Measurements from ENCODE around the gene NRCAM.
"Not testable (repeated sequence)": the region's sequence is repeated elsewhere in the genome, so short reads cannot be mapped to it uniquely, and the experiment has no call there.

The NRCAM gene

GRCh38 chr7:108402865-108403264 lies 53.4 kb downstream of the NRCAM start:
- DNase-seq (ENCODE audit: low read depth in 2 of 2), result no peak

GRCh38 chr7:108396080-108396479 lies 60.2 kb downstream of the NRCAM start:
- DNase-seq (ENCODE audit: low read depth in 2 of 2), result no peak

DNA sequence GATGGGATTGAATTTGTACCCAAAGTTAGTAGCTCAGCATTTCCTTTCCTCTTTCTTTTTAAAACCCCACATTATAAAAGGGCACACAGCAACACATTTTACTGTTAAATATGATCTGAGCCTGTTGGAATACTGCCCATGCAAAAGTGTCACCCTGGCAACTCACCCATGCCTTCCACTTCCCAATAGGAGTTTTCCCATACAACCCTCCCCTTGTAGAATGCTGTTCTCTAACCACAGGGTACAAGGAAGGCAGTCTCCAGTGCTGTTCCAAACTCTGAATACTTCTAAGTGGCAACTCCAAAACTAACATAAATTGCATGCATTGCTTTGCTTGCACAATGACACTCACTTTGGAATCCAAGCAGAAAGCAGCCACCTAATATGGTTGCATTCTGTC lies 60.8 kb downstream of the NRCAM start:
- DNase-seq (ENCODE audit: low read depth in 2 of 2), result no peak

- DNase-seq (ENCODE audit: low read depth in 2 of 2), result not testable (repeated sequence)
Measured at GRCh38 chr7:108393097-108393496, 63.1 kb downstream of the NRCAM start.

DNA sequence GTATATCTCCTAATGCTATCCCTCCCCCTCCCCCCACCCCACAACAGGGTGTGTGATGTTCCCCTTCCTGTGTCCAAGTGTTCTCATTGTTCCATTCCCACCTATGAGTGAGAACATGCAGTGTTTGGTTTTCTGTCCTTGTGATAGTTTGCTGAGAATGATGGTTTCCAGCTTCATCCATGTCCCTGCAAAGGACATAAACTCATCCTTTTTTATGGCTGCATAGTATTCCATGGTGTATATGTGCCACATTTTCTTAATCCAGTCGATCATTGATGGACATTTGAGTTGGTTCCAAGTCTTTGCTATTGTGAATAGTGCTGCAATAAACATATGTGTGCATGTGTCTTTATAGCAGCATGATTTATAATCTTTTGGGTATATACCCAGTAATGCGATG lies 68.5 kb downstream of the NRCAM start:
- not testable (repeated sequence) for DNase-seq (ENCODE audit: low read depth in 2 of 2)

GRCh38 chr7:108385834-108386422 lies 70.3 kb downstream of the NRCAM start:
- no peak for DNase-seq (ENCODE audit: low read depth in 2 of 2)

- DNase-seq (ENCODE audit: low read depth in 2 of 2), result no peak
Measured at GRCh38 chr7:108384716-108385483, 71.3 kb downstream of the NRCAM start.

GRCh38 chr7:108382932-108383331 lies 73.3 kb downstream of the NRCAM start:
- no peak for DNase-seq (ENCODE audit: low read depth in 2 of 2)

GRCh38 chr7:108380517-108380916 lies 75.7 kb downstream of the NRCAM start:
- no peak for DNase-seq (ENCODE audit: low read depth in 2 of 2)

- no peak for DNase-seq (ENCODE audit: low read depth in 2 of 2)
Measured at GRCh38 chr7:108376206-108376605, 80.0 kb downstream of the NRCAM start.

DNA sequence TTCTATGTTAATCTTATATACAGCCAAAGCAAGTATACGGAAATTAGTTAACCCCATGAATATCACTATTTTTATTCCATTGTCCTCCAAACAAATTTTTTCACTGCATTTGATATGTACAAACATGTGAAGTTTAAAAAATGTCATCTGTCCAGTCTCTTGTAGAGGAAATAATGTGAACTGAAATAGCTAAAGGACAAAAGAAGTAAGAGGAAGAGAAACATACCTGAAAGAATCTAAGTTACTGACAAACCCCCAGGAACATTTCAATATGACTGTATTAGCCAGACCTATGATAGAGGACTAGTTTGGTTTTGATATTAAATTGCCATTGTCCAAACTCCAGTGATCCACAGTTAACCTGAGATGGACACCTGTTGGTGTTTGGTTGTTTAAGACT lies 80.6 kb downstream of the NRCAM start:
- no peak for DNase-seq (ENCODE audit: low read depth in 2 of 2)

GRCh38 chr7:108374899-108375298 lies 81.3 kb downstream of the NRCAM start:
- DNase-seq (ENCODE audit: low read depth in 2 of 2), result no peak

DNA sequence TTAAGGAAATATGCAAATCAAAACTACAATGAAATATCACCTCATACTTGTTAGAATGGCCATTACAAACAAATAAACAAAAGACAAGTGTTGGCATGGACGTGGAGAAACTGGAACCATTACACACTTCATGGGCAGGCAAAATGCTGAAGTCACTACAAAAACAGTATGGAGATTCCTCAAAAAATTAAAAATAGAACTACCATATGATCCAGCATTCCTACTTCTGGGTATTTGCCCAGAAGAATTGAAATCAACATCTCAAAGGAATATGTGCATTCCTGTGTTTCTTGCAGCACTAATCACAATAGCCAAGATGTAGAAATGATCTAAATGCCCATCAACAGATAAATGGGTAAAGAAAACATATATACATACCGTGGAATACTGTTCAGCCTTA lies 83.6 kb downstream of the NRCAM start:
- no peak for DNase-seq (ENCODE audit: low read depth in 2 of 2)

DNA sequence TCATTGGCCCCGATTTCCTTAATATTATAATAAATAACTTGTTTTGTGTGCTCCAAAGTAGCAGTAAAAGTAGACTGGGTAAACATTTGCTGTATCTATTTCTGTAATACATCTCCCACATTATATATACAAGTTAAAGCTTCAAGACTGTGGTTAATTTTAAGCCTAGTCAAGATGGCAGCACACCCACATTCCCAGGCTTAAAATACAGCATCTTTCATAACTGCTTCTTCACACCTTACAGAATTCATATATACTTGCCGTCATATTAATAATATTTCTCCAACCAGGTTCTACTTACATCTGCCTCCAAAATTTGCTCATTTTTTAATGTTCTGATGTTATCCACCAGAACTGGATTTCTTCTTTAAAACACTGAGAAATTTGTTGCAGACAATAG lies 85.6 kb downstream of the NRCAM start:
- no peak for DNase-seq (ENCODE audit: low read depth in 2 of 2)

GRCh38 chr7:108368466-108368865 lies 87.8 kb downstream of the NRCAM start:
- no peak for DNase-seq (ENCODE audit: low read depth in 2 of 2)

DNA sequence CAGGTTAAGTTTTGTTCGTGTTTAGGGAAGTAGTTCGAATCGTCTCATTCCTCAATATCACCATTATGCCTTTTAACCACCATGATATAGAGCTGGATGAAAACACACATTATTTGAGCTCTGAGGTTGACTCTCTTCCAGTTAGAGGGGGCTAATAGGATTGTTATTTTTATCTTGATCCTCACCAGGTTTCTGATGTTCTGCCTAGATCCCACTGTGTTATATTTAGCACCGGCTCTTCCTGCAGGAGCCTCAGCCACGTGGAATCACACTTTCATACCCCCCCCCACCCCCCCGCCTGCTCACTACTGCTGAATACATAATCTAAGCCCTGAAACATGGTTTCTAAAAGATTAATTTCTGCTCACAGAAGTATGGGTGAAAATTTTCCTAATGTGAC lies 88.3 kb downstream of the NRCAM start:
- no peak for DNase-seq (ENCODE audit: low read depth in 2 of 2)

DNA sequence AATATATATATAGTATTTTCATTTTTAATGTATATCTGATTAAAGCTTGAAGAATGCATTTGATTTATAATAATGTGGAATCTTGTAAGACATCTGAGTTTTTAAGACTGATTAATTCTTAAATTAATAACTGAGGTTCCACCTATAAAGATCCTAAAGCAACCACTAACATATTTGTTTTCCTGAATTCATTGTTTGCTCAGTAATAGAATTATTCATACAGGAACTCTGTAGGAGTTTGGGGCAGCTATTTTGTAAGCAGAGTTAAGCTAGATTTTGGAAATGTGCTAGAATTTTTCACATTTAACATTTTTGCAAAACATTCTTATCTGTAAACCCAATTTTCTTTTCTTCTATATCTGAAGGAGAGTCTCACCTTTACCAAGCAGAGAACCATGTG lies 88.9 kb downstream of the NRCAM start:
- DNase-seq (ENCODE audit: low read depth in 2 of 2), result no peak

- DNase-seq (ENCODE audit: low read depth in 2 of 2), result no peak
Measured at GRCh38 chr7:108363659-108364058, 92.6 kb downstream of the NRCAM start.

DNA sequence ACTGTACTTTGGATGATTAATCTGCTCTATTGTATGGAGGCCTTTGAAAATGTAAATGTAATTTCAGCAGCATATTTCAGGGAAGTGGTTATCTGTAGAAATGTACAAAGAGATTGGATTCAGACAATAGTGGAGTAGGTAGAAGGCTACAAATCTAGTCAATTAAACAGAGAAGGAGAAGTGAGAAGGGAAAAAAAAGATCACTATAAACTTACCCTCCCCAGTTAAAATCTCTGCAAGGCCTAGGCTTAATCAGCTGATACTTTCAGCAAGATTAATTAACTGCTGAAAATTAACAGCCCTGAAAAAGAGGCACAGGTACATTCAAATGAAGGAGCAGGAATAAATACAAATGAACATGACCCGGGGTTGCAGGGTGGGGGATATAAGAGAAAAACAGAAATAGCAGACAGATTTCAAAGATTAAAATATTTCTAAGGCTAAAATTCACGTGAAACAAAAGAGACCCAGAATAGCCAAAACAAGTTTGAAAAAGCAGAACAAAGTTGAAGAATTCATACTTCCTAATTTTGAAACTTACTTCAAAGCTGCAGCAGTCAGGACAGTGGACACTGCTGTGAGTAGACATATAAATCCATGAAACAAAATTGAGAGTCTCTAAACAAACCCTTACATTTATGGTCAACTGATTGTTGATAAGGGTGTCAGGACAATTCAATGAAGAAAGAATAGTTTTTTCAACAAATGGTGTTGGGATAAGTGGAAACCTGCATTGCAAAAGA lies 96.0 kb downstream of the NRCAM start:
- no peak for DNase-seq (ENCODE audit: low read depth in 2 of 2)

DNA sequence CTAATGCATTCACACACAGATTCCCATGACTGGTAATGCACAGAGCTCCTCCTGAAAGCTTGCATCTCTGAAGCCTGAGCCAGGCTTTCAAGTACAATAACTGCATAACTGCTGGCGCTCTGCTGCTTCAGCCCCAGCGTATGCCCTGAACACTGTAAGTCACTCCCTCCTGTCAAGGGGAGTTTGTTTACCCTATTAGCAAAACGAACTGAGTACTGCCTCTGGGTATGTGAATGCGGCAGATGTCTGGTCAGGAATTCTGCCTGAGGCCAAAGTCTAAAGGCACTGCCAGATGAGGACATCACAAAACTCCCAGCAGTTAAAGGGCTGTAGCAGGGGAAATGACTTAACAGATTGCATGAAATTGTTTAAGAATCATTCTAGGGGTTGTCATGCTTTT lies 97.7 kb downstream of the NRCAM start:
- no peak for DNase-seq (ENCODE audit: low read depth in 2 of 2)

DNA sequence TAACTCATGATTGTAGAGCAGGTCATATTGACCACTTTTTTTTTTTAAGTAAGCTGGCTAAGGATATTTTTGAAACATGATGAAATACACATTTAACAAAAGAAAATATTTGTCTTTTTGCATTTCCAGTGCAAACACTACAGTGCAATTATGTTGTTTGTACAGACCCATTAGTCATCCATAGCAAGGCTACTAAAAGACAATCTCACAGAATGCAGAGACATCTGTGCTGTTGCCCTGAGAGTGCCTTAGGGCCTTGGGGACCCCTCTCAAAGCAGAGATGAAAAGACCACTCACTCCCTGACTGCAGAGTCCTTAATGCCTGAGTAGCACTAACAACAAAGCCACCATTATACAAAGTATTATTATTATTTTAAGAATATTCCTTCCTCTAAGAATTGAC lies 104.5 kb downstream of the NRCAM start:
- DNase-seq (ENCODE audit: low read depth in 2 of 2), result no peak

DNA sequence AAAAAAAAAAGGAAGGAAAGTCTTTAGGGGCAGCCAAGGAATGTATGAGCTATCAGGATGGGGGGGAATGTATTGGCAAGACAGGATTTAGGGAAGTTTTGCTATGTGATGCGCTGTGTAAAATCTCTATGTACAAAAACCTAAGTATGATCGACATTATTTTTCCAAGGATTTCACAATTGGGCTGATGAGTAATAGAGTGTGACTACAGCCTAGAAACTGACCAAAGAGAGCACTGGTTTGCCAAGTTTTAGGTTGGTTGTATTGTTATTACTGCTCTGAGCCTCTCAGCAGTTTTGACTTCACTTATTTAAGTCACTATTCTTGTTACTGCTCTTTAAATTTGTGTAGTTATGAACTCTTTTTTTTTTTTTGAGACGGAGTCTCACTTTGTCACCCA lies 107.3 kb downstream of the NRCAM start:
- DNase-seq (ENCODE audit: low read depth in 2 of 2), result no peak

DNA sequence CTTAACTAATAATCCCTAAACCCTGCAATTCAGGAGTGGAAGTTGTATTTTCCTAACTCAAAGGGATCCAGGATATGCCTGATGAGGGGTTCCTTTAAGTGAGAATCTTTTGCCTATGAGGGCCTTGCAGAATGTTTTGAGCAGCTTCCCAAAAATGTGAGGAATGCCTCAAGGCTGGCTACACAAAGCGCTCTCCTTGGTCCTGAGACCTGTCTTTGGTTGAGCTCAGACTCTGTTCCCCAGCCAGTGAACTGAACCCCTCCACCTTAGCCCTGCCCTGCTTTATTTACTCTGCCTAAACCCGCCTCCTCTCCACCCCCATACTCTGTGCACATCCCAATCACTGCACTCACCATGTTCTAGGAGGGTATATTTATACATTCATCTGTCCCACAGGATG lies 108.6 kb downstream of the NRCAM start:
- DNase-seq (ENCODE audit: low read depth in 2 of 2), result no peak
